Nephron progenitor cell (in vitro differentiated cells): ENCODE measurements around the gene SLC35F3.

ENCODE experiments used
- DNase-seq: peaks from one replicate; pipeline ENCODE4 v3.0.0; 2021
- H3K27ac Mint-ChIP-seq: 2 replicates; pipeline ENCODE4 v1.8.0; 2021; ENCODE audit warnings: mild to moderate bottlenecking, moderate library complexity, mixed read lengths
- H3K27me3 Mint-ChIP-seq: 2 replicates; pipeline ENCODE4 v1.8.0; 2021; ENCODE audit warnings: mild to moderate bottlenecking, low read depth, mixed read lengths; ENCODE audit not compliant: poor library complexity
- H3K36me3 Mint-ChIP-seq: 2 replicates; pipeline ENCODE4 v1.8.0; 2021; ENCODE audit warnings: low read depth, mixed read lengths
- H3K4me1 Mint-ChIP-seq: 2 replicates; pipeline ENCODE4 v1.8.0; 2021; ENCODE audit warnings: mixed read lengths
- H3K4me3 Mint-ChIP-seq: 2 replicates; pipeline ENCODE4 v1.8.0; 2021; ENCODE audit warnings: mild to moderate bottlenecking, moderate library complexity, mixed read lengths
- H3K9me3 Mint-ChIP-seq: 2 replicates; pipeline ENCODE4 v1.8.0; 2021; ENCODE audit warnings: mild to moderate bottlenecking, moderate library complexity, mixed read lengths
- CTCF ChIP-seq: fragments of 200-600 bp; sonication (generic); IDR thresholded peaks from 2 replicates; pipeline ENCODE4 v1.5.0; 2021; ENCODE audit warnings: antibody characterized with exemption

SLC35F3 gene

GRCh38 chr1:233960386-233960785, 55.9 kb downstream of the SLC35F3 start:
- Mint-ChIP-seq H3K27me3 (peaks cover 17% of the 10 kb centered on the region), H3K36me3 (no peaks in the 10 kb centered on the region), H3K27ac (no peak overlapping the region), H3K9me3 (peaks cover 11% of the 10 kb centered on the region), H3K4me1 (no peaks in the 10 kb centered on the region), H3K4me3 (no peak overlapping the region)
- no peak for DNase-seq
- TF ChIP-seq CTCF, result no peak

GRCh38 chr1:233962878-233963277, 58.4 kb downstream of the SLC35F3 start:
- peaks cover 10% of the 10 kb centered on the region for H3K9me3 Mint-ChIP-seq
- TF ChIP-seq CTCF, result no peak
- no peak for DNase-seq
- H3K4me1 Mint-ChIP-seq, result no peaks in the 10 kb centered on the region
- H3K27me3 Mint-ChIP-seq, result peaks cover 17% of the 10 kb centered on the region
- H3K36me3 Mint-ChIP-seq, result no peaks in the 10 kb centered on the region
- H3K4me3 Mint-ChIP-seq, result no peak overlapping the region
- no peak overlapping the region for H3K27ac Mint-ChIP-seq

GRCh38 chr1:233965856-233966255, 61.4 kb downstream of the SLC35F3 start:
- Mint-ChIP-seq H3K4me3 (no peak overlapping the region), H3K9me3 (peaks cover 6% of the 10 kb centered on the region), H3K4me1 (peaks cover 7% of the 10 kb centered on the region), H3K27ac (no peak overlapping the region), H3K36me3 (no peaks in the 10 kb centered on the region), H3K27me3 (peaks cover 9% of the 10 kb centered on the region)
- DNase-seq, result no peak
- no peak for TF ChIP-seq CTCF

GRCh38 chr1:233971753-233972152, 67.3 kb downstream of the SLC35F3 start:
- no peaks in the 10 kb centered on the region for H3K36me3 Mint-ChIP-seq
- no peak overlapping the region for H3K27ac Mint-ChIP-seq
- peaks cover 8% of the 10 kb centered on the region for H3K27me3 Mint-ChIP-seq
- no peak for TF ChIP-seq CTCF
- H3K9me3 Mint-ChIP-seq, result no peaks in the 10 kb centered on the region
- H3K4me1 Mint-ChIP-seq, result peaks cover 7% of the 10 kb centered on the region
- no peak overlapping the region for H3K4me3 Mint-ChIP-seq
- no peak for DNase-seq

- Mint-ChIP-seq H3K27me3 (peaks cover 8% of the 10 kb centered on the region), H3K4me3 (no peak overlapping the region), H3K4me1 (peaks cover 7% of the 10 kb centered on the region), H3K36me3 (no peaks in the 10 kb centered on the region), H3K9me3 (no peaks in the 10 kb centered on the region), H3K27ac (no peak overlapping the region)
- DNase-seq, result no peak
- TF ChIP-seq CTCF, result no peak
These were observed 68.1 kb downstream of the SLC35F3 start for GRCh38 chr1:233972563-233972950.

- no peaks in the 10 kb centered on the region for H3K36me3 Mint-ChIP-seq
- no peaks in the 10 kb centered on the region for H3K9me3 Mint-ChIP-seq
- no peak for TF ChIP-seq CTCF
- H3K4me3 Mint-ChIP-seq, result no peak overlapping the region
- H3K27ac Mint-ChIP-seq, result no peak overlapping the region
- H3K27me3 Mint-ChIP-seq, result peaks cover 8% of the 10 kb centered on the region
- peaks cover 7% of the 10 kb centered on the region for H3K4me1 Mint-ChIP-seq
- no peak for DNase-seq
These were observed 68.6 kb downstream of the SLC35F3 start for GRCh38 chr1:233972951-233973635.
